ENCODE results near the gene ADGRL2. TPM values are rescaled to one million over a fixed set of nuclear protein-coding genes. Genes with fewer than 3 reads are reported as not detected.

The ADGRL2 gene
- total and polyA plus RNA-seq, 2 donors (not counting 3 experiments of a cell fraction or from before 2014, with no cell fraction given): 32.7 to 46.1 TPM

DNA sequence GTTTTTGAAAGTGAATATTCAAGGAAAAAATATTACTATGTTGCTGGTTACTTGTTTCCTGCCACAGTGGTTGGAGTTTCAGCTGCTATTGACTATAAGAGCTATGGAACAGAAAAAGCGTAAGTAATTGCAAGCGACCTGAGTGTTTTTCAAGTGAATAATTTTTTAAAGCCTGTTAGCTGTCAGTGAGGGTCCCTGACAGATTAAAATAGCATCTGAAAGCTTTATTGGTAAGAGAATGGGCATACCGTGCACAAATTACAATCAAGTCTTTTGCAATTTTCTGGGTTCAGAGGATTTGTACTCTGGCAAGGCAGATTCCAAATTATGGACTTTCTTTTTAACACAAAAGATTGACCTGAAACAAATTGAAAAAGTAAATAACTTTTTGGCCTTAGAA is 169.7 kb downstream of the ADGRL2 start:
- Histone ChIP-seq H3K36me3 (ENCODE audit: control insufficient read depth in 2 of 2, extremely low read depth in 1 of 2, insufficient read depth in 2 of 2, low read length in 2 of 2) (no peaks in the 10 kb centered on the region), H3K9me3 (replicated peaks; ENCODE audit: control insufficient read depth, insufficient read depth, low read length) (no peaks in the 10 kb centered on the region), H3K4me3 (replicated peaks in 1 of 3; ENCODE audit: insufficient read depth in 1 of 3, low read depth in 1 of 3, low read length in 3 of 3) (no peak overlapping the region), H4K20me1 (replicated peaks; ENCODE audit: control insufficient read depth, extremely low read depth, insufficient read depth, low read length) (no peaks in the 10 kb centered on the region), H3K4me2 (ENCODE audit: insufficient read depth, low read length) (no peak overlapping the region), H2AFZ (ENCODE audit: low read depth, low read length) (no peak overlapping the region), H3K27me3 (ENCODE audit: control insufficient read depth in 2 of 2, insufficient read depth in 2 of 2, low read length in 2 of 2) (no peaks in the 10 kb centered on the region), H3K79me2 (ENCODE audit: control insufficient read depth, insufficient read depth, low read length) (no peaks in the 10 kb centered on the region), H3K9ac (replicated peaks; ENCODE audit: extremely low read depth, insufficient read depth, low read length) (no peak overlapping the region), H3K4me1 (ENCODE audit: control insufficient read depth, extremely low read depth, insufficient read depth, low read length) (no peaks in the 10 kb centered on the region), H3K9me1 (replicated peaks; ENCODE audit: control insufficient read depth, extremely low read depth, insufficient read depth, low read length) (no peaks in the 10 kb centered on the region), H3K27ac (ENCODE audit: insufficient read depth, low read depth, low read length) (no peak overlapping the region)
- intact Hi-C loops (cut with micrococcal nuclease) (no loop called here), dilution Hi-C loops (cut with MboI; ENCODE audit: extremely low pct_ligation_motif_present, low sequenced_read_pairs) (no loop called here)
- BruUV-seq (replicated peaks): no TSS peak
- CTCF ChIA-PET: interaction anchor here (0.9 to 1.2 kb wide), 3 partner anchors 10 to 420 kb away, joined by 3 to 4 read pairs (median 3); no protein-coding TSS in a partner anchor
- POLR2A ChIA-PET: no interaction called here
- TF ChIP-seq JUN (IDR thresholded peaks at IDR 0.05; ENCODE audit: borderline replicate concordance, insufficient read depth, insufficient read length, low read depth) (no peak), EZH2 (IDR thresholded peaks at IDR 0.05; ENCODE audit: borderline replicate concordance, low read depth, low read length, severe bottlenecking) (no peak)
- no peak for DNase-seq (ENCODE audit: low read depth, low spot score)
- no peak for FAIRE-seq

DNA sequence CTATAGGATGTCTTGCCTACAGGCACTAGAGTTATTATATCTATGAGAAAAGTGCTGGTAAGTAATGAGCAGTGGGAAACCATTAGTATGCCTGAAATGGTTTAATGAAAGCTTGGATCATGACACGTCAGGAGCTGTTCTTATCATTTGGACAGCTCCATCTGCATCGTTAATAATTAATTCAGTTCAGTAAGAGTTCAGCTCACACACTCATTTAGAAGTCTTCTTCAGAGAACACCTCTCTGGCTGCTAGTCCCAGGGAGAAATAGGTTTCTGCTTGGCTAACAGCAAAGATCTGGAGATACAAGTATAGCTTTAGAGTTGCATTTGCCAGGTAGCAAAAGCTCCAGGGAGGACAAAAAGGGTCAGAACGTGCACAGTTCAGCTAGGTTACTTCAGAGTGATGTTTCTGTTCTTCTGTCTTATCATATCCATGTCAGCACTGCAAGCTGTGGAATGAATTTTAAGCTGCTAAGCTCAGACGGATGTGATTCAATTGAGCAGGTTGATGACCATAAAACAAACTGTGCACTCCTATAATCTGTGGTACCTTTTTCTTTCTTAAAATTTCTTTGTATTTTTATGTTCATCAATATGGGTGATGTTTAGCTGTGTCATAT is 173.6 kb downstream of the ADGRL2 start:
- Histone ChIP-seq H3K27me3 (ENCODE audit: control insufficient read depth in 2 of 2, insufficient read depth in 2 of 2, low read length in 2 of 2) (no peaks in the 10 kb centered on the region), H3K36me3 (ENCODE audit: control insufficient read depth in 2 of 2, extremely low read depth in 1 of 2, insufficient read depth in 2 of 2, low read length in 2 of 2) (no peaks in the 10 kb centered on the region), H4K20me1 (replicated peaks; ENCODE audit: control insufficient read depth, extremely low read depth, insufficient read depth, low read length) (no peaks in the 10 kb centered on the region), H3K9ac (replicated peaks; ENCODE audit: extremely low read depth, insufficient read depth, low read length) (no peak overlapping the region), H3K9me3 (replicated peaks; ENCODE audit: control insufficient read depth, insufficient read depth, low read length) (no peaks in the 10 kb centered on the region), H3K4me3 (replicated peaks in 1 of 3; ENCODE audit: insufficient read depth in 1 of 3, low read depth in 1 of 3, low read length in 3 of 3) (no peak overlapping the region), H2AFZ (ENCODE audit: low read depth, low read length) (no peak overlapping the region), H3K9me1 (replicated peaks; ENCODE audit: control insufficient read depth, extremely low read depth, insufficient read depth, low read length) (no peaks in the 10 kb centered on the region), H3K27ac (ENCODE audit: insufficient read depth, low read depth, low read length) (no peak overlapping the region), H3K79me2 (ENCODE audit: control insufficient read depth, insufficient read depth, low read length) (no peaks in the 10 kb centered on the region), H3K4me1 (ENCODE audit: control insufficient read depth, extremely low read depth, insufficient read depth, low read length) (no peaks in the 10 kb centered on the region), H3K4me2 (ENCODE audit: insufficient read depth, low read length) (no peak overlapping the region)
- POLR2A ChIA-PET: no interaction called here
- TF ChIP-seq, protein P1, sequence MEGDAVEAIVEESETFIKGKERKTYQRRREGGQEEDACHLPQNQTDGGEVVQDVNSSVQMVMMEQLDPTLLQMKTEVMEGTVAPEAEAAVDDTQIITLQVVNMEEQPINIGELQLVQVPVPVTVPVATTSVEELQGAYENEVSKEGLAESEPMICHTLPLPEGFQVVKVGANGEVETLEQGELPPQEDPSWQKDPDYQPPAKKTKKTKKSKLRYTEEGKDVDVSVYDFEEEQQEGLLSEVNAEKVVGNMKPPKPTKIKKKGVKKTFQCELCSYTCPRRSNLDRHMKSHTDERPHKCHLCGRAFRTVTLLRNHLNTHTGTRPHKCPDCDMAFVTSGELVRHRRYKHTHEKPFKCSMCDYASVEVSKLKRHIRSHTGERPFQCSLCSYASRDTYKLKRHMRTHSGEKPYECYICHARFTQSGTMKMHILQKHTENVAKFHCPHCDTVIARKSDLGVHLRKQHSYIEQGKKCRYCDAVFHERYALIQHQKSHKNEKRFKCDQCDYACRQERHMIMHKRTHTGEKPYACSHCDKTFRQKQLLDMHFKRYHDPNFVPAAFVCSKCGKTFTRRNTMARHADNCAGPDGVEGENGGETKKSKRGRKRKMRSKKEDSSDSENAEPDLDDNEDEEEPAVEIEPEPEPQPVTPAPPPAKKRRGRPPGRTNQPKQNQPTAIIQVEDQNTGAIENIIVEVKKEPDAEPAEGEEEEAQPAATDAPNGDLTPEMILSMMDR (IDR thresholded peaks at IDR 0.05; ENCODE audit: extremely low read depth in 1 of 2, insufficient read depth in 1 of 2, low read depth in 1 of 2, low read length in 2 of 2): no peak
- TF ChIP-seq EZH2 (IDR thresholded peaks at IDR 0.05; ENCODE audit: borderline replicate concordance, low read depth, low read length, severe bottlenecking): no peak
- no peak for TF ChIP-seq MYC (IDR thresholded peaks at IDR 0.05; ENCODE audit: low read depth, low read length)
- TF ChIP-seq POLR2AphosphoS5 (IDR thresholded peaks at IDR 0.05; ENCODE audit: insufficient read depth, low read depth, low read length): no peak
- TF ChIP-seq POLR2A (IDR thresholded peaks at IDR 0.05; ENCODE audit: low read depth, low read length): no peak
- TF ChIP-seq, protein P2, sequence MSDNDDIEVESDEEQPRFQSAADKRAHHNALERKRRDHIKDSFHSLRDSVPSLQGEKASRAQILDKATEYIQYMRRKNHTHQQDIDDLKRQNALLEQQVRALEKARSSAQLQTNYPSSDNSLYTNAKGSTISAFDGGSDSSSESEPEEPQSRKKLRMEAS (IDR thresholded peaks at IDR 0.05; ENCODE audit: insufficient read depth, insufficient read length): no peak
- TF ChIP-seq GATA2 (IDR thresholded peaks at IDR 0.05; ENCODE audit: insufficient read depth, insufficient read length, low read depth, low read length): no peak
- TF ChIP-seq FOS (IDR thresholded peaks at IDR 0.05; ENCODE audit: borderline replicate concordance, insufficient read depth, low read length): no peak
- no peak for TF ChIP-seq JUN (IDR thresholded peaks at IDR 0.05; ENCODE audit: borderline replicate concordance, insufficient read depth, insufficient read length, low read depth)
- no TSS peak for BruUV-seq (replicated peaks)
- intact Hi-C loops (cut with micrococcal nuclease) (no loop called here), dilution Hi-C loops (cut with MboI; ENCODE audit: extremely low pct_ligation_motif_present, low sequenced_read_pairs) (no loop called here)
- FAIRE-seq (no peak), DNase-seq (ENCODE audit: low read depth, low spot score) (no peak)
- CTCF ChIA-PET: interaction anchor here (0.7 to 1.1 kb wide), 3 partner anchors 12 to 425 kb away, joined by 3 read pairs; no protein-coding TSS in a partner anchor
